ENCODE data around the gene TSPEAR.

DNA sequence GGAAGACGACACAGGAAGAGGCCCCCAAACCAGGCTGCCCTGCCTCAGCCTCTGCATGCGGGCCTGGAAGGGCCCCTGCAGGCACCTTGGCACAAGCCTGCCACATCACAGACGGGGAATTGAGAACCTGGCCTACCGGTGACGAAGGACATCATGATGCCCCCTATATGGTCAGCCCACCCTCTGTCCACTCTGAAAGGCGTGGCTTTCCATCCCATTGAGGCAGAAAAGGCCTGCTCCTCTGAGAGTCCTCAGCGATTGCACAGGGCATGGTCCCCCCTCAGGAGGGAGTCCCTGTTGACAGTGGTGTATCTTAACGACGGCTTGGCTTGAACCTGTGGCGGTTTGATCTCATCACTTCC lies 182.8 kb downstream of the TSPEAR start:
- TF ChIP-seq POLR2A (IDR thresholded peaks at IDR 0.05): no peak
- TF ChIP-seq, protein P1, sequence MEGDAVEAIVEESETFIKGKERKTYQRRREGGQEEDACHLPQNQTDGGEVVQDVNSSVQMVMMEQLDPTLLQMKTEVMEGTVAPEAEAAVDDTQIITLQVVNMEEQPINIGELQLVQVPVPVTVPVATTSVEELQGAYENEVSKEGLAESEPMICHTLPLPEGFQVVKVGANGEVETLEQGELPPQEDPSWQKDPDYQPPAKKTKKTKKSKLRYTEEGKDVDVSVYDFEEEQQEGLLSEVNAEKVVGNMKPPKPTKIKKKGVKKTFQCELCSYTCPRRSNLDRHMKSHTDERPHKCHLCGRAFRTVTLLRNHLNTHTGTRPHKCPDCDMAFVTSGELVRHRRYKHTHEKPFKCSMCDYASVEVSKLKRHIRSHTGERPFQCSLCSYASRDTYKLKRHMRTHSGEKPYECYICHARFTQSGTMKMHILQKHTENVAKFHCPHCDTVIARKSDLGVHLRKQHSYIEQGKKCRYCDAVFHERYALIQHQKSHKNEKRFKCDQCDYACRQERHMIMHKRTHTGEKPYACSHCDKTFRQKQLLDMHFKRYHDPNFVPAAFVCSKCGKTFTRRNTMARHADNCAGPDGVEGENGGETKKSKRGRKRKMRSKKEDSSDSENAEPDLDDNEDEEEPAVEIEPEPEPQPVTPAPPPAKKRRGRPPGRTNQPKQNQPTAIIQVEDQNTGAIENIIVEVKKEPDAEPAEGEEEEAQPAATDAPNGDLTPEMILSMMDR (IDR thresholded peaks at IDR 0.05 in 4 of 5, conservative IDR thresholded peaks at IDR 0.05 in 1 of 5): no peak

Measured in gastrocnemius medialis (tissue), 4 donors.